GM19023 (cell line): ENCODE measurements around the gene NCF4.

Experiments
- ATAC-seq: cut with Tn5 transposase; IDR thresholded peaks from one replicate; pipeline ENCODE4 v1.9.1; 2021; ENCODE audit warnings: mild to moderate bottlenecking, moderate library complexity; ENCODE audit not compliant: unreplicated experiment

Gene NCF4

GRCh38 chr22:36860821-36861659 lies at the start of gene NCF4:
TSS of gene NCF4 (plus strand) at chr22:36861006. CDS start at chr22:36861172, 166 bp downstream.
- peak; percentile 69 for ATAC-seq

DNA sequence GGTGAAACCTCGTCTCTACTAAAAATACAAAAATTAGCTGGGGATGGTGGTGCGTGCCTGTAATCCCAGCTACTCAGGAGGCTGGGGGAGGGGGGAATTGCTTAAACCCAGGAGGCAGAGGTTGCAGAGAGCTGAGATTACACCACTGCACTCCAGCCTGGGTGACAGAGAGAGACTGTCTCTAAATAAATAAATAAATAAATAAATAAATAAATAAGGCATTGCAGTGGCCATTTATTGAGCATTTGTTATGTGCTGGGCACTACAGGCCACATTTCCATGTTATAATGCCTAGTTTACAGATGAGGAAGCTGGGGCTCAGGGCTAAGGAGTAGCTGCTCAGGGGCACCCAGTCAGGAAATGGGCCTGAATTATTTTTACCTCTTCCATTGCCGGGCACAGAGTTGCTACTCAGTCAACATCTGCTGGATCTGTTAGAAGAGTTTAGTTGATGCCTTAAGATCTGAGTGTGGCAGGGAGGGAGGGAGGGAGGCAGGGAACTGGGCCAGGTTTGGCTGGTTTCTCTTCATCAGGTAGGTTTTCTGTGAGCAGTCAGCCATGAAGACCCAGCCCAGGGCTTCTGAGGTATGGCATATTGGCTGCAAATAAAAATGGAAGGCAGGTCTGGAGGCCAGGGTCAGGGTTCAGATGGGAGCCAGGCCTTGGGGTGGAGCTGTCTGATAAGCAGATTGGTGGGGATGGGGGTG lies 49.6 kb upstream of the NCF4 start:
- no peak for ATAC-seq

- no peak for ATAC-seq
Observed at GRCh38 chr22:36814801-36815200, 46.0 kb upstream of the NCF4 start.

DNA sequence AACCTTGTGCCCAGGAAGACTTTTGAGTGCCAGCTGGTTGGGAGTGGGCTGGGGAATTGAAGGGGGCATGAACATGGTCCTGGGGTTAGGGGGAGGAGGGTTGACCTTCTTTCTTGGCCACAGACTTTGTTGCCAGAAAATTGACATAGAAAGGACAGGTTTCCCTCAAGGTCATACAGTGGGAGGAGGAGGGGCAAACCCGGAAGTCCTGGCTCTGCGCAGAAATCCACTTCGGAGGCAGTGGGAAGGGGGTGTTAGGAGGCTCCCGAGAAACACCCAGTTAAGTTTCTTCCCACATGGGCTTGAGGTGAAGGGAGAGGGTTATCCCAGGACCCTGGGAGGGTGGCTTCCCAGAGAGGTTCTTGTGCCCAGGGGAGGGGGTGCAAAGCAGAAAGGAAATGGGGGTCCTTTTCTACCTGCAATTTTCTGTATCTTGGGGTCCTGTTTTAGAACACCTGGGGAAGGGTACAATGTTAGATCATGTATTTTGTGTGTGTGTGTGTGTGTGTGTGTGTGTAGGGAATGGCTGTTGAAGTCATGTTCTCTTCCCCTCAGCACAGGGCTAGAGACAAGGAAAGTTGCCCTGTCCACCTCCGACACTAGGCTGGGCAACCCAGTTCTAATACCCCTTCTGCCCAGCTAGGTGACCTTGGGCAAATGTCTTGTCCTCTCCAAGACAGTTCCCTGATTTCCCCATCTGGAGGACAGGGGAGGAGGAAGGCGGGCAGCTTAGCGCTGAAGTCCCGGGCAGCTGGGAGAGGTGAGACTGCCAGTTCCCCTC lies 45.1 kb upstream of the NCF4 start:
- ATAC-seq = no peak

GRCh38 chr22:36816339-36816635 lies 44.5 kb upstream of the NCF4 start:
- ATAC-seq = no peak

DNA sequence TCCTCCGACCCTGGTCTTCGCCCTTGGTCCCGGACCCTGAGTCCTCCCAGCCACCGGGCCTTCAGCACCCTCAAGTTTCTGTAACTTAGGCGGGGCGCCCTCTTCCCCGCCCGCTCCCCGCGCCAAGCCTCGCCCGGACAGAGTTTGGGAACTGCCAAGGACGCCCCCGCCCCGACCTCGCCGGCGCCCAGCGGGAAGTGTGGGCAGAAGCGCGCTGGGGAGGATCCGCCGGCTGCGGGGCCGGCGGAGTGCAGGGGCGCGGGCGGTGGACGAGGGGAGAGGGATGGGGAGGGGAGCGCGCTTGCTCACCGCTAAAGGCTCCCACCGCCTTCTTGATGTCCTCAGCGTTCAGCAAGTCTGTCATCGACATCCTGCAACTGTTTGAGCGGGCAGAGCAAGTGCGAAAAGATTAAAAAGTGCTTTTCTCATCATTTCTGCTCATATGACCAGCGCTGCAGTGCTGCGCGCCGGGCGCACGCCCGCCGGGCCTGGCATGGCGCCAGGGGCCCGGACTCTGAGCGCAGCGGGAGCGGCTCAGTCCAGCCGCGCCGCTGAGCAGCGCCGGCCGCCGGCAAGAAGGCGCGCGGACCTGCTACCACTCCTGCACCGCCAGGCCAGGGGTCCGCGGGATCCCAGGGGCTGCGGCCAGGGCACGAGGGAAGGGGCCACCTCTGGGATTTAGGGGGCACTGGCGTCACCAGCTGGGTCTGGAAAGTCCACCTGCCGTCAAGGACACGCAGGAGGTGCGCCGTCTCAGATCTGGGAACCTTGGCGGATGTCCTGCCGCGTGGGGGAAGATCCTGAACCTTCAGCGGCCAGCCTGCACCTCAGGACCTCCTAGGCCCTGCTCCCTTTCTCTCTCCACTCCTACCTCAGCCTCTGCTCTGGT lies 43.9 kb upstream of the NCF4 start, which contains the start of gene PVALB:
TSS of gene PVALB (minus strand) at position 400 of the 889 bp plus-strand sequence. CDS start at position 370, 30 bp downstream.
- no peak for ATAC-seq

DNA sequence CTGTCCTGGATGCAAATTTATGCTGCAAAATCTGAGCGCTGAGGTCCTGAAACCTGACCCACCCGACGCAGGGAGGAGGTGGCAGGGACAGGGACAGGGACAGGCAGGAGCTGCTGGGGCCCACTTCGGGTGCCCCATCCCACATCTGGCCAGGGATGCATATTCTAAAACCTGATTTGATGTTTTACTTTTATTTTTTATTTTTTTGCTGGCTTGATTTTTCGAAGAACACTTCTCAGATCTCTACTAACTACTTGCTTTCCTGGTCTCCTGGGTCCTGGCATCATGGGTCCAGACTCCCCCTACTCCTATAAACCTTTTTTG lies 43.3 kb upstream of the NCF4 start:
- ATAC-seq = no peak

DNA sequence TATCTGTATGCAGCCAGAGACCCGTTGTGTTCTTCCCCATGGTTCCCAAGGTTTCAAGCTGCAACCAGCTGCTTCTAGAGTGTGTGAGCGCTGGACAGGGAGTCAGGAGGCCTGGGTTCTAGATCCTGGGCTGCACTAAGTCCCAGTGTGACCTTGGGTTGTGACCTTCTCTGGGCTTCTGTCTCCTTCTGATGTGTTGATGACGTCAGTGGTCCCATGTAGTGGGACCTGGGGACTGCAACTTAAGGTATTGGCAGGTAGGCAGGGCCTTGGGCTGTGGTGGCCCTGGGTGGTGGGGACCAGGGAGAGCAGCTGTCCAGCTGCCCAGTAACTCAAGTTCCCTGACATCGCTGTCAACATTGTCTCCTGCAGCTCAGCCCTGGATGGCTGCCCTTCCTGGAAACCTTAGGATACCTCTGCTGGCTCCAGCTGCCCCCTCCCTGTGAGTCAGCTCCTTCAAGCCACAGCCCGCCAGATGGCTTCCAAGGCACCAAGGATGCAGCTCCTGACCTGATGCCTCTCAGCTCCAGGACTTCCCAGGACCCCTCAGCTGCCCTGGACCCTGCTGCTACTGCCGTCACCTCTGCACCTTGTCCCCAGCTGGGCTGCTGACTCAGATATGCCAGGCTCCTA lies 42.7 kb upstream of the NCF4 start:
- no peak for ATAC-seq

DNA sequence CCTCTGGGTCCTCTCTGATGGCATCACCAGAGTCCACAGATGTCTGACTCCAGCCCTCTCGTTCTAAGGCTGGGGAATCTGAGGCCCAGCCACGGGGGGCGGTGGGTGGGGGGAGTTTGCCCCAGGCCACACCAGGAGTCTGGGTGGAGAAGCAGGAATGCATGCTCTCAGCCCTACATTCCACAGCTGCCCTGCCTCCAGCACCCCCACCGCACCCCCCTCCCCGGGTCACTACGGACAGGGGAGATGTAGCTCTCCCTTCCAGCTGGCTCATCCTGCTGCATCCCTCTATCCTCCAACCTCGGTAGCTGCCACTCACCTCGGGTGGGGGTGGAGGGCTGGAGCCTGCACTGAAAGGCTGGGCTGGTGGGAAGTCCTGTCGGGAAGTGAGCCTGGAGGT lies 41.7 kb upstream of the NCF4 start:
- no peak for ATAC-seq

DNA sequence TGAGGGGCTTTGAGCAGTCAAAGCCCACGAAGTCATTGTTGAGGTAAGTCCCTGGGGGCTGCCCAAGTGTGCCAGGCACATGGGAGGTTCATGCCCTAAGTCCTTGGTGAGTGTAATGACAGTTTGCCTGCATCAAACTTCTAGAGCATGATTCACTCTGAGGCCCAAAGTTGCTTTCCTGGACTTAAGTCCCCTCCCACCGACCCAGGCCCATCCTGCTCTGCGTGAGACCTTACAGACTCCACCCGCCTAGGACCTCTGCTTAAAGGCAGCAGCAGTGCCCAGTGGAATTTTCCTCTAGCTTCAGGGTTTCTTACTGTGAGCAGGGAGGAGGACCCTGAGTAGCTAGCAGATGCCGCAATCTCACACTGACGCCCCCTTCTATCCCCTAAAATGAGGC lies 38.2 kb upstream of the NCF4 start:
- no peak for ATAC-seq

- no peak for ATAC-seq
Observed at GRCh38 chr22:36823186-36823839, 37.5 kb upstream of the NCF4 start.

DNA sequence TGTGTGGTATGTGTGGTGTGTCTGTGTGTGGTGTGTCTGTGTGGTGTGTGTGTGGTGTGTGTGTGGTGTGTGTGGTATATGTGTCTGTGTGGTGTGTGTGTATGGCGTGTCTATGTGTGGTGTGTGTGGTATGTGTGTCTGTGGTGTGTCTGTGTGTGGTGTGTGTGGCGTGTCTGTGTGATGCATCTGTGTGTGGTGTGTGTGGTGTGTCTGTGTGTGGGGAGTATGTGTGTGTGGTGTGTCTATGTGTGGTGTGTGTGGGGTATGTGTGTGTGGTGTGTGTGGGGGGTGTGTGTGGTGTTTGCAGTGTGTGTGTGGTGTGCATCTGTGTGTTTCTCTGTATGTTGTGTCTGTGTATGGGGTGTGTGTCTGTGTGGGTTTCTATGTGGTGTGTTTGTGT lies 36.2 kb upstream of the NCF4 start:
- ATAC-seq = no peak

GRCh38 chr22:36826262-36826661 lies 34.5 kb upstream of the NCF4 start:
- ATAC-seq = no peak

- no peak for ATAC-seq
Observed at GRCh38 chr22:36828815-36829214, 32.0 kb upstream of the NCF4 start.

- ATAC-seq = no peak
Observed at GRCh38 chr22:36829370-36830002, 31.3 kb upstream of the NCF4 start.

GRCh38 chr22:36830601-36831000 lies 30.2 kb upstream of the NCF4 start:
- no peak for ATAC-seq

- ATAC-seq = no peak
Observed at GRCh38 chr22:36831206-36831605, 29.6 kb upstream of the NCF4 start.

DNA sequence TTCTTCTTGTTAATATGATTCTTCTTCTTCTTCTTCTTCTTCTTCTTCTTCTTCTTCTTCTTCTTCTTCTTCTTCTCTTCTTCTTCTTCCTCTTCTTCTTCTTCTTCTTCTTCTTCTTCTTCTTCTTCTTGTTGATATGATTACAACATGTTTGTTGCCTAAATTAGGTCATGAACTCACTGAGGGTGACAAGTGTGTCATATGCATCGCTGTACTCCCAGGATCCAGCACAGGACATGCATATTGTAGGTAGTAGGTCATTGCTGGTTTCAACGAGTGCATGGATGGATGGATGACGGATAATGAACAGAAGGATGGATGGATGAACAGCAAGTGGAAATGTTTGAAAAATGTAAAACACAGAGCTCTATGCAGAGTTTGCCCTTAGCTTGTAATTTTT lies 29.1 kb upstream of the NCF4 start:
- no peak for ATAC-seq

- ATAC-seq = no peak
Observed at GRCh38 chr22:36833073-36833472, 27.7 kb upstream of the NCF4 start.
